ENCODE measurements around the gene EEF2K. TPM values are rescaled to one million over a fixed set of nuclear protein-coding genes. Genes with fewer than 3 reads are reported as not detected.

The EEF2K gene
- total and polyA plus RNA-seq, 2 of the 13 experiments (the other 11 are each of a cell fraction or from before 2014, with no cell fraction given): 22.0 to 23.8 TPM

DNA sequence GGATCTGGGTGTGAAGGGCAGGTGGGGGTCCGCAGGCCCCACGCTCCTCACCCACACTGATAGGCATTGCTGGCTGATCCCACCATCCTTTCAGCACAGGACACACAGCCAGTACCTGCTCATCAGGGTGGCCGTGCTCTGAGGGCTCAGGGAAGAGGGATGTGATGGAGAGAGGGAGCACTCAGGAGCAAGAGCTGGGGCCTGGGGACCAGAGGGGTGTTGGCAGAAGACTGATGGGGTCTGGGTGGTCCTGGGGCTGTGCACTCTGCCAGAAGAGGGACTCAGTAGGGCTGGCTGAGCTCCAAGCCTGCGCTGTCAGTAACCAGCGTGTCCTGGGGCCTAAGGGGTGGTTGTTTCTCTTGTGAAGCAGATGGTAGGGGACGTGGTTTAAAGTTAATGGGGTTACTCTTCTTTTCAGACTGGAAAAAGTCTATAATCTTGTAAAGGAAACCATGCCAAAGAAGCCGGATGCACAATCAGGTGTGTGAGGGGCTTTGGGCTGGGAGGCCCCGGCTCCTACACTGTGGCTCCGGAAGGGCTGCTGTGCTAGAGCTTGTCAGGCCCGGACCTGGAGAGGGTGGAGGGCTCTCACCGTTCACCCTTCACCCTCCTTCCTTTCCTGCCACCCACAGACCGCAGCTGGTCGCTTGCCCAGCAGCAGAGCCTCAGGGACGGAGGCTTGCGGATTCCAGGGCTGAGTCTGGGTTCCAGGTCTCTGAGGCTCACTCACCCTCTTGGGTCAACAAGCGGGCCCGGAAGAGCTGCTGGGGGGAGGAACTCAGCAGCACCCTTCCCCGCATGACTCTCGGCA, 118.9 kb downstream of the EEF2K start:
- BruUV-seq (replicated peaks): no TSS peak
- intact Hi-C loops (cut with micrococcal nuclease; ENCODE audit: unreplicated experiment) (loop anchor here (5.0 kb wide), 1 partner anchor 47 kb away; the partner anchor contains the start of gene CDR2), in situ Hi-C loops (cut with HindIII; ENCODE audit: extremely low pct_ligation_motif_present, low pct_unique_long_range_greater_than_20kb) (loop anchor here (25.0 kb wide), 2 partner anchors 763 to 1163 kb away; partner anchors contain the start of genes DNAH3 and LDAF1)
- CTCF ChIA-PET (ENCODE audit: low intra/inter-chr PET ratio, low total read pairs): no interaction called here
- peaks cover 75 to 100% of the 10 kb centered on the region in 2 experiments for H3K36me3 ChIP-seq (replicated peaks in 1 of 2; ENCODE audit: control insufficient read depth in 1 of 2, insufficient read depth in 2 of 2, low read length in 2 of 2)
- H3K4me3 ChIP-seq (replicated peaks in 1 of 3; ENCODE audit: insufficient read depth in 1 of 3, low read depth in 2 of 3, low read length in 3 of 3): no peak overlapping the region
- TF ChIP-seq POLR2AphosphoS2 (IDR thresholded peaks at IDR 0.05; ENCODE audit: low read depth, low read length): peak; percentile 38; the same call in 1 of the 2 replicates
- TF ChIP-seq NBN (conservative IDR thresholded peaks at IDR 0.05): 0 out of 2 replicates have a peak, but pooled peaks have one; percentile 23
- TF ChIP-seq ZNF263 (CRISPR knock-in tag; IDR thresholded peaks at IDR 0.05): peak; percentile 61; the same call in 1 of the 2 replicates
- 0 out of 2 replicates have a peak, but pooled peaks have one; percentile 8 for TF ChIP-seq POLR2AphosphoS5 (IDR thresholded peaks at IDR 0.05; ENCODE audit: low read depth, low read length)
- no peak for TF ChIP-seq ZFP37 (CRISPR knock-in tag; IDR thresholded peaks at IDR 0.05; ENCODE audit: borderline replicate concordance)
- no peak for TF ChIP-seq SIN3A (IDR thresholded peaks at IDR 0.05; ENCODE audit: borderline replicate concordance, low read depth, low read length)
- no peak for TF ChIP-seq ZNF496 (CRISPR knock-in tag; IDR thresholded peaks at IDR 0.05; ENCODE audit: insufficient replicate concordance)
- TF ChIP-seq ZC3H4 (CRISPR knock-in tag; IDR thresholded peaks at IDR 0.05; ENCODE audit: borderline replicate concordance): no peak
- no peak overlapping the region for H2AFZ ChIP-seq (ENCODE audit: low read length)
- no peak overlapping the region for H3K27ac ChIP-seq (ENCODE audit: extremely low read length, insufficient read depth, low read length)
- no peaks in the 10 kb centered on the region for H3K9me3 ChIP-seq (ENCODE audit: low read length)
- H3K4me2 ChIP-seq (ENCODE audit: low read depth, low read length): no peak overlapping the region
- no peaks in the 10 kb centered on the region for H3K27me3 ChIP-seq (ENCODE audit: control insufficient read depth in 1 of 2, insufficient read depth in 2 of 2, low read length in 2 of 2)
- 98% methylated on average over 17 of the region's 19 CpGs for WGBS (ENCODE audit: low lambda C conversion rate)
- peaks cover 14% of the 10 kb centered on the region for H3K79me2 ChIP-seq (ENCODE audit: insufficient read depth, low read length)
- no peak overlapping the region for H3K9ac ChIP-seq (ENCODE audit: insufficient read depth, low read depth, low read length)
- no peaks in the 10 kb centered on the region for H3K4me1 ChIP-seq (ENCODE audit: insufficient read depth, low read length)
- POLR2A ChIA-PET: no interaction called here
- ATAC-seq (no peak), DNase-seq (ENCODE audit: low spot score) (no peak), FAIRE-seq (no peak)
- peaks cover 28% of the 10 kb centered on the region; the same call in 1 of the 2 replicates for H4K20me1 ChIP-seq (ENCODE audit: insufficient read depth, low read length)

Measured in HepG2 (cell line).